Measurements from ENCODE around the gene TTI1.

DNA sequence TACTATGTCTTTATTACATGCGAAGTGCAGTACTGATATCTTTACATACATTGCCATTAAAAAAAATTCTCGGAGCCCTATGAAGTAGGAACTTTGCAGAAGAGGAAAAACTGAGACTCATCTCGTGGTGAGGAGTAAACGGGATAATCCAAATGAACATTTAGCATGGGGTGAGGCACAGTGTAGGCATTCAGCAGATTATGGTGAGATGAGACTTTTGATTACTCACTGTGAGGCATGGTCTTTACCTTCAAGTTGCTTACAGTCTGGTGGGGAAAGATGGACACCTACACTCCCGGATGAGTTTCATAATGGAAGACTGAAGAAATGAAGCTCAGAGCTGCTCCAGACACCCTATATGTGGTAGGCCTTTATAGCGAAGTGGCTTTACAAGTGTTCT is 1.7 kb upstream of the TTI1 start:
- TF ChIP-seq, protein P1, sequence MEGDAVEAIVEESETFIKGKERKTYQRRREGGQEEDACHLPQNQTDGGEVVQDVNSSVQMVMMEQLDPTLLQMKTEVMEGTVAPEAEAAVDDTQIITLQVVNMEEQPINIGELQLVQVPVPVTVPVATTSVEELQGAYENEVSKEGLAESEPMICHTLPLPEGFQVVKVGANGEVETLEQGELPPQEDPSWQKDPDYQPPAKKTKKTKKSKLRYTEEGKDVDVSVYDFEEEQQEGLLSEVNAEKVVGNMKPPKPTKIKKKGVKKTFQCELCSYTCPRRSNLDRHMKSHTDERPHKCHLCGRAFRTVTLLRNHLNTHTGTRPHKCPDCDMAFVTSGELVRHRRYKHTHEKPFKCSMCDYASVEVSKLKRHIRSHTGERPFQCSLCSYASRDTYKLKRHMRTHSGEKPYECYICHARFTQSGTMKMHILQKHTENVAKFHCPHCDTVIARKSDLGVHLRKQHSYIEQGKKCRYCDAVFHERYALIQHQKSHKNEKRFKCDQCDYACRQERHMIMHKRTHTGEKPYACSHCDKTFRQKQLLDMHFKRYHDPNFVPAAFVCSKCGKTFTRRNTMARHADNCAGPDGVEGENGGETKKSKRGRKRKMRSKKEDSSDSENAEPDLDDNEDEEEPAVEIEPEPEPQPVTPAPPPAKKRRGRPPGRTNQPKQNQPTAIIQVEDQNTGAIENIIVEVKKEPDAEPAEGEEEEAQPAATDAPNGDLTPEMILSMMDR (IDR thresholded peaks at IDR 0.05), result no peak
- TF ChIP-seq POLR2AphosphoS5 (IDR thresholded peaks at IDR 0.05; ENCODE audit: low read depth, low read length) (no peak), SIN3A (IDR thresholded peaks at IDR 0.05; ENCODE audit: borderline replicate concordance, insufficient read depth, low read depth, low read length) (no peak), TCF7L2 (IDR thresholded peaks at IDR 0.05; ENCODE audit: low read depth, low read length) (no peak)
- TF ChIP-seq, protein P2, sequence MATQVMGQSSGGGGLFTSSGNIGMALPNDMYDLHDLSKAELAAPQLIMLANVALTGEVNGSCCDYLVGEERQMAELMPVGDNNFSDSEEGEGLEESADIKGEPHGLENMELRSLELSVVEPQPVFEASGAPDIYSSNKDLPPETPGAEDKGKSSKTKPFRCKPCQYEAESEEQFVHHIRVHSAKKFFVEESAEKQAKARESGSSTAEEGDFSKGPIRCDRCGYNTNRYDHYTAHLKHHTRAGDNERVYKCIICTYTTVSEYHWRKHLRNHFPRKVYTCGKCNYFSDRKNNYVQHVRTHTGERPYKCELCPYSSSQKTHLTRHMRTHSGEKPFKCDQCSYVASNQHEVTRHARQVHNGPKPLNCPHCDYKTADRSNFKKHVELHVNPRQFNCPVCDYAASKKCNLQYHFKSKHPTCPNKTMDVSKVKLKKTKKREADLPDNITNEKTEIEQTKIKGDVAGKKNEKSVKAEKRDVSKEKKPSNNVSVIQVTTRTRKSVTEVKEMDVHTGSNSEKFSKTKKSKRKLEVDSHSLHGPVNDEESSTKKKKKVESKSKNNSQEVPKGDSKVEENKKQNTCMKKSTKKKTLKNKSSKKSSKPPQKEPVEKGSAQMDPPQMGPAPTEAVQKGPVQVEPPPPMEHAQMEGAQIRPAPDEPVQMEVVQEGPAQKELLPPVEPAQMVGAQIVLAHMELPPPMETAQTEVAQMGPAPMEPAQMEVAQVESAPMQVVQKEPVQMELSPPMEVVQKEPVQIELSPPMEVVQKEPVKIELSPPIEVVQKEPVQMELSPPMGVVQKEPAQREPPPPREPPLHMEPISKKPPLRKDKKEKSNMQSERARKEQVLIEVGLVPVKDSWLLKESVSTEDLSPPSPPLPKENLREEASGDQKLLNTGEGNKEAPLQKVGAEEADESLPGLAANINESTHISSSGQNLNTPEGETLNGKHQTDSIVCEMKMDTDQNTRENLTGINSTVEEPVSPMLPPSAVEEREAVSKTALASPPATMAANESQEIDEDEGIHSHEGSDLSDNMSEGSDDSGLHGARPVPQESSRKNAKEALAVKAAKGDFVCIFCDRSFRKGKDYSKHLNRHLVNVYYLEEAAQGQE (IDR thresholded peaks at IDR 0.05; ENCODE audit: insufficient read depth in 1 of 2, low read depth in 2 of 2, low read length in 1 of 2), result no peak

Data from Panc1 (cell line).